ENCODE data around the gene MYDGF. TPM values are rescaled to one million over a fixed set of nuclear protein-coding genes. Genes with fewer than 3 reads are reported as not detected.
"Not testable (repeated sequence)": the region's sequence is repeated elsewhere in the genome, so short reads cannot be mapped to it uniquely, and the experiment has no call there.

The MYDGF gene
- polyA plus RNA-seq, 1 donor from 2014 or later, result 73.2 TPM

DNA sequence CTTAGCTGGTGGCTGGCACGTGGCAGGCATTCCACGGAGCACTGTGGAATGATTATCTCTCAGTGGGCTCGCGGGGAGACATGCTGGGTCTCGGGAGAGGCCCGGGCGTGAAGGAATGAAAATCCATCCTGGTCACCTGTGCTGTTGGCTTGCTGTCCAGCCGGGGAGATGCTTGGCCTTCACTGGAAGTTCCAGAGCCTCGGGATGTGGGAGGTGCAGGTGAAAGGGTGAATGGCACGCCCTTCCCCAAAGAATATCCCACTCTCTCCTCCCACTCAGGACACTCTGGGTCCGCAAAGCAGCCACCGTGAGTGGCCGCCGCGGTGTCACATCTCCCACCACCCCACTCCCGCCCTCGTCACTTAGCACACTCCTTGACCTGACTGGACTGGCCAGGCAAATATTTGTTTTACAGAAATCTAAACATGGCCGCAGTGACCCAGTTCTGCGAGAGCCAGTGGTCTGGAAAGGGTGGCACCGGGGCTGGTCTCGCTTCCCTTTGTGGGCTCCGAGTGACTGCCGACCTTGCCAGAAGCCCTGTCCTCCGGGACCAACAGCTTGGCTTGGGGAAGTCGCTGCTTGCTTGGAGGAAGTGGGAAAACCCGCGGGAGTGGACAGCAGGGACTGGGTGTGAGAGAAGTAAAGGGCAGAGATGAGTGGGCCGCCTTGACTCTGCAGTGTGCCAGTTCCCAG, 45.5 kb upstream of the MYDGF start:
- H3K79me2 ChIP-seq (replicated peaks; ENCODE audit: insufficient read depth, low read length), result peaks cover 1% of the 10 kb centered on the region
- H4K20me1 ChIP-seq (ENCODE audit: insufficient read depth), result no peaks in the 10 kb centered on the region
- H3K27ac ChIP-seq (ENCODE audit: low read length), result no peak overlapping the region
- H3K9ac ChIP-seq (ENCODE audit: low read length), result no peak overlapping the region
- H2AFZ ChIP-seq (ENCODE audit: low read depth, low read length), result no peak overlapping the region
- no peaks in the 10 kb centered on the region for H3K9me2 ChIP-seq (ENCODE audit: insufficient read depth, low read length)
- H3K4me3 ChIP-seq (ENCODE audit: low read length), result no peak overlapping the region
- no peaks in the 10 kb centered on the region for H3F3A ChIP-seq (ENCODE audit: insufficient read depth, low read length, poor library complexity, severe bottlenecking)
- no peak overlapping the region for H3K4me2 ChIP-seq (ENCODE audit: low read length)
- no peak for TF ChIP-seq POLR2AphosphoS5 (IDR thresholded peaks at IDR 0.05)
- TF ChIP-seq RAD21 (conservative IDR thresholded peaks at IDR 0.05), result no peak
- TF ChIP-seq, protein P1, sequence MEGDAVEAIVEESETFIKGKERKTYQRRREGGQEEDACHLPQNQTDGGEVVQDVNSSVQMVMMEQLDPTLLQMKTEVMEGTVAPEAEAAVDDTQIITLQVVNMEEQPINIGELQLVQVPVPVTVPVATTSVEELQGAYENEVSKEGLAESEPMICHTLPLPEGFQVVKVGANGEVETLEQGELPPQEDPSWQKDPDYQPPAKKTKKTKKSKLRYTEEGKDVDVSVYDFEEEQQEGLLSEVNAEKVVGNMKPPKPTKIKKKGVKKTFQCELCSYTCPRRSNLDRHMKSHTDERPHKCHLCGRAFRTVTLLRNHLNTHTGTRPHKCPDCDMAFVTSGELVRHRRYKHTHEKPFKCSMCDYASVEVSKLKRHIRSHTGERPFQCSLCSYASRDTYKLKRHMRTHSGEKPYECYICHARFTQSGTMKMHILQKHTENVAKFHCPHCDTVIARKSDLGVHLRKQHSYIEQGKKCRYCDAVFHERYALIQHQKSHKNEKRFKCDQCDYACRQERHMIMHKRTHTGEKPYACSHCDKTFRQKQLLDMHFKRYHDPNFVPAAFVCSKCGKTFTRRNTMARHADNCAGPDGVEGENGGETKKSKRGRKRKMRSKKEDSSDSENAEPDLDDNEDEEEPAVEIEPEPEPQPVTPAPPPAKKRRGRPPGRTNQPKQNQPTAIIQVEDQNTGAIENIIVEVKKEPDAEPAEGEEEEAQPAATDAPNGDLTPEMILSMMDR (IDR thresholded peaks at IDR 0.05; ENCODE audit: poor library complexity, severe bottlenecking), result no peak
- no peak for TF ChIP-seq EZH2 (IDR thresholded peaks at IDR 0.05; ENCODE audit: borderline replicate concordance, insufficient read depth, low read length, poor library complexity, severe bottlenecking)
- TF ChIP-seq SMC3 (conservative IDR thresholded peaks at IDR 0.05; ENCODE audit: poor library complexity), result no peak
- TF ChIP-seq TAF1 (IDR thresholded peaks at IDR 0.05; ENCODE audit: low read depth), result no peak
- TF ChIP-seq MXI1 (conservative IDR thresholded peaks at IDR 0.05; ENCODE audit: poor library complexity, severe bottlenecking), result no peak
- TF ChIP-seq EP300 (conservative IDR thresholded peaks at IDR 0.05; ENCODE audit: poor library complexity, severe bottlenecking), result no peak
- TF ChIP-seq, protein P2, sequence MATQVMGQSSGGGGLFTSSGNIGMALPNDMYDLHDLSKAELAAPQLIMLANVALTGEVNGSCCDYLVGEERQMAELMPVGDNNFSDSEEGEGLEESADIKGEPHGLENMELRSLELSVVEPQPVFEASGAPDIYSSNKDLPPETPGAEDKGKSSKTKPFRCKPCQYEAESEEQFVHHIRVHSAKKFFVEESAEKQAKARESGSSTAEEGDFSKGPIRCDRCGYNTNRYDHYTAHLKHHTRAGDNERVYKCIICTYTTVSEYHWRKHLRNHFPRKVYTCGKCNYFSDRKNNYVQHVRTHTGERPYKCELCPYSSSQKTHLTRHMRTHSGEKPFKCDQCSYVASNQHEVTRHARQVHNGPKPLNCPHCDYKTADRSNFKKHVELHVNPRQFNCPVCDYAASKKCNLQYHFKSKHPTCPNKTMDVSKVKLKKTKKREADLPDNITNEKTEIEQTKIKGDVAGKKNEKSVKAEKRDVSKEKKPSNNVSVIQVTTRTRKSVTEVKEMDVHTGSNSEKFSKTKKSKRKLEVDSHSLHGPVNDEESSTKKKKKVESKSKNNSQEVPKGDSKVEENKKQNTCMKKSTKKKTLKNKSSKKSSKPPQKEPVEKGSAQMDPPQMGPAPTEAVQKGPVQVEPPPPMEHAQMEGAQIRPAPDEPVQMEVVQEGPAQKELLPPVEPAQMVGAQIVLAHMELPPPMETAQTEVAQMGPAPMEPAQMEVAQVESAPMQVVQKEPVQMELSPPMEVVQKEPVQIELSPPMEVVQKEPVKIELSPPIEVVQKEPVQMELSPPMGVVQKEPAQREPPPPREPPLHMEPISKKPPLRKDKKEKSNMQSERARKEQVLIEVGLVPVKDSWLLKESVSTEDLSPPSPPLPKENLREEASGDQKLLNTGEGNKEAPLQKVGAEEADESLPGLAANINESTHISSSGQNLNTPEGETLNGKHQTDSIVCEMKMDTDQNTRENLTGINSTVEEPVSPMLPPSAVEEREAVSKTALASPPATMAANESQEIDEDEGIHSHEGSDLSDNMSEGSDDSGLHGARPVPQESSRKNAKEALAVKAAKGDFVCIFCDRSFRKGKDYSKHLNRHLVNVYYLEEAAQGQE (IDR thresholded peaks at IDR 0.05; ENCODE audit: borderline replicate concordance), result no peak
- no peaks in the 10 kb centered on the region for H3K9me3 ChIP-seq (ENCODE audit: low read length)
- no peaks in the 10 kb centered on the region for H3K36me3 ChIP-seq (ENCODE audit: insufficient read depth, low read length)
- no peaks in the 10 kb centered on the region for H3K27me3 ChIP-seq (ENCODE audit: insufficient read depth, low read depth, low read length)

DNA sequence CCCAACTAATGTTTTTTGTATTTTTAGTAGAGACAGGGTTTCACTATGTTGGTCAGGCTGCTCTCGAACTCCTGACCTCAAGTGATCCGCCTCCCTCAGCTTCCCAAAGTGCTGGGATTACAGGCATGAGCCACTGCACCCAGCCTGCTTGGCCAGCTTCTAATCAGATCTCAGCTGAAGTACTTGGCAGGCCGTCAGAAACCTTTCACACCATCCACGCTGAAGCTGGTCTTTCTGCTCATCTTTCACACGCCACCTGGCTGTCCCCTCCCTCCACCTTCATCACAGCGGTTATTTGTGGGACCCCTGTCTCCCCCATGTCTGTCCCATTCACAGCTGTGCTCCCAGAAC, 45.0 kb upstream of the MYDGF start:
- H3K27ac ChIP-seq (ENCODE audit: low read length); H3K9me3 ChIP-seq (ENCODE audit: low read length); H3K4me2 ChIP-seq (ENCODE audit: low read length); H3K9me2 ChIP-seq (ENCODE audit: insufficient read depth, low read length); H3F3A ChIP-seq (ENCODE audit: insufficient read depth, low read length, poor library complexity, severe bottlenecking); H3K9ac ChIP-seq (ENCODE audit: low read length); H3K79me2 ChIP-seq (replicated peaks; ENCODE audit: insufficient read depth, low read length); H2AFZ ChIP-seq (ENCODE audit: low read depth, low read length); H3K4me3 ChIP-seq (ENCODE audit: low read length); H3K27me3 ChIP-seq (ENCODE audit: insufficient read depth, low read depth, low read length); H3K36me3 ChIP-seq (ENCODE audit: insufficient read depth, low read length); H4K20me1 ChIP-seq (ENCODE audit: insufficient read depth): not testable (repeated sequence)

DNA sequence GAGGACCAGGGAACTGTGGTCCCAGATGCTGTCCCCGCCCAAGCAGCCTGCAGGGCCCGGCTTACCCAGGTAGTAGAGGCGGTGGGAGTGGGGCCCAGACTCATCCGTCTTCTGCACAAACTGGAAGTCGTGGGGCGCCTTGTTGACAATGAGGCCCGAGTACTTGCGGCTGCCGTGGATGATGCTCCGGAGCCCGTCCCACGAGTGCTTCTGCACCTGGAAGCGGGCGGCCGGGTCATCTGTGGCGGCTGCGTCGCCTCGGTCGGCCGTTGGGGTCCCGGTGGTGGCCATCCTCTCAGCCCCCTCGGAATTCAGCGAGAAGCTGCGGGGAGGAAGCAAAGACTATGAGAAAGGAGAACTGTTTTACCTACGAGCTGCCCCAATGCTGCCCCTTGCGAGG, 43.9 kb upstream of the MYDGF start:
- Histone ChIP-seq H3F3A (ENCODE audit: insufficient read depth, low read length, poor library complexity, severe bottlenecking) (no peaks in the 10 kb centered on the region), H3K4me2 (ENCODE audit: low read length) (no peak overlapping the region), H4K20me1 (ENCODE audit: insufficient read depth) (no peaks in the 10 kb centered on the region), H3K4me3 (ENCODE audit: low read length) (no peak overlapping the region), H3K27ac (ENCODE audit: low read length) (no peak overlapping the region), H3K27me3 (ENCODE audit: insufficient read depth, low read depth, low read length) (no peaks in the 10 kb centered on the region), H3K79me2 (replicated peaks; ENCODE audit: insufficient read depth, low read length) (no peaks in the 10 kb centered on the region), H3K9me2 (ENCODE audit: insufficient read depth, low read length) (no peaks in the 10 kb centered on the region), H3K9me3 (ENCODE audit: low read length) (no peaks in the 10 kb centered on the region), H3K36me3 (ENCODE audit: insufficient read depth, low read length) (no peaks in the 10 kb centered on the region), H2AFZ (ENCODE audit: low read depth, low read length) (no peak overlapping the region), H3K9ac (ENCODE audit: low read length) (no peak overlapping the region)
- TF ChIP-seq, protein P2 (IDR thresholded peaks at IDR 0.05; ENCODE audit: borderline replicate concordance), result no peak
- no peak for TF ChIP-seq RAD21 (conservative IDR thresholded peaks at IDR 0.05)
- TF ChIP-seq EP300 (conservative IDR thresholded peaks at IDR 0.05; ENCODE audit: poor library complexity, severe bottlenecking), result no peak
- TF ChIP-seq MXI1 (conservative IDR thresholded peaks at IDR 0.05; ENCODE audit: poor library complexity, severe bottlenecking), result no peak
- TF ChIP-seq, protein P1 (IDR thresholded peaks at IDR 0.05; ENCODE audit: poor library complexity, severe bottlenecking), result no peak
- no peak for TF ChIP-seq TAF1 (IDR thresholded peaks at IDR 0.05; ENCODE audit: low read depth)
- no peak for TF ChIP-seq EZH2 (IDR thresholded peaks at IDR 0.05; ENCODE audit: borderline replicate concordance, insufficient read depth, low read length, poor library complexity, severe bottlenecking)
